Loucy (cell line): ENCODE data around the gene ASB16.

Experiments used
- CTCF ChIP-seq: fragments of 200-600 bp; sonication (generic); conservative IDR thresholded peaks from 2 replicates; pipeline ENCODE4 v1.5.1; 2014; ENCODE audit warnings: mild to moderate bottlenecking, antibody characterized with exemption, low read length
- EZH2phosphoT487 ChIP-seq: fragments of 200-600 bp; IDR thresholded peaks from 2 replicates; pipeline ENCODE4 v1.6.1; 2018; ENCODE audit warnings: antibody characterized with exemption, mild to moderate bottlenecking, moderate library complexity, borderline replicate concordance

GRCh38 chr17:44190481-44190880 lies 20.0 kb downstream of the ASB16 start:
- TF ChIP-seq CTCF (no peak), EZH2phosphoT487 (no peak)
